Hematopoietic multipotent progenitor cell treated with erythropoietin and hydrocortisone succinate and interleukin-3 and kit ligand, for 15 days (in vitro differentiated cells): ENCODE measurements around the gene IQSEC2.

Experiments
- DNase-seq: peaks from one replicate; pipeline ENCODE4 v3.0.0-alpha.2; 2015; ENCODE audit warnings: low spot score

IQSEC2 gene

DNA sequence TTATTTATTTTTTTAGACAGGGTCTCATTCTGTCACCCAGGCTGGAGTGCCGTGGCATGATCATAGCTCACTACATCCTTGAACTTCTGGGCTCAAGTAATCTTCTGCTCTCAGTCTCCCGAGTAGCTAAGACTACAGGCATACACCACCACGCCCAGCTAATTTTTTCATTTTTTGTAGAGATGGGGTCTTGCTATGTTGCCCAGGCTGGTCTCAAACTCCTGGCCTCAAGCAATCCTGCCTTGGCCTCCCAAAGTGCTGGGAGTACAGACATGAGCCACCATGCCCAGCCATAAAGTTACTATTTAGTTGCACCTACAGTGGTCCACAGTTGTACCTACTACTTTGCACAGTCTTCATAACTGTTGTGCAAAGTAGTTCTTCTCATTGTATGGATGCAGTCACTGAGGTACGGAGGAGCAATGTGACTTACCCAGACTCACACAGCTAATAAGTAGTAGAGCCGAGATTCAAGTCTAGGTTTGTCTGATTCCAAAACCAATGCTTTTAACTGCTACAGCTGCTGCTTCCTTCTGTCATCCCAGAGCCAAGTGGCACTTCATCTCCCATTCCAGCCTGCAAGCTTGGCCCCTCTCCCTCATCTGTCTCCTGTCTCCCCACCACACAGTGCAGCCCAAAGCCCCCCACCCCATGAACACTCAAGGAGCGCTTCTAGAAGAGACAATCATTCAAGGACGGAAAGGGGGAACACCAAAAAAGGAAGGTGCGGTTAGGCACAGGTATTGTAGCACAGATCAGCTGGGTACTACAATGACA lies 24.0 kb upstream of the IQSEC2 start:
- no peak for DNase-seq

DNA sequence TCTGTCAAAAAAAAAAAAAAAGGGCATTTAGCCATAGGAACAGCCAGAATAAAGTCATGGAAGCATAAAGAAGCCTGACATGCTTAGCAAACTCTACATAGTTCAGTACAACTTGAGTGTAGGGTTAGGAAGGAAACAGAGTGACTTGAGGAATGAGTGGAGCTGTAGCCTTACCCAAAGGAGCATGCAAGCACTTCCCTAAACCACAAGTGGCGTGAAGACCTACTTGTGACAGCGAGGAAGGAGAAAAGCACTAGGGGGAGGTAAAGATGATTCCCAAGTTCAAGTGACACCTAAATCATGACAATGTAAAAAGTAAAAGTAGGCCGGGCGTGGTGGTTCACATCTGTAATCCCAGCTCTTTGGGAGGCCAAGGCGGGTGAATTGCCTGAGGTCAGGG lies 21.8 kb upstream of the IQSEC2 start:
- no peak for DNase-seq

DNA sequence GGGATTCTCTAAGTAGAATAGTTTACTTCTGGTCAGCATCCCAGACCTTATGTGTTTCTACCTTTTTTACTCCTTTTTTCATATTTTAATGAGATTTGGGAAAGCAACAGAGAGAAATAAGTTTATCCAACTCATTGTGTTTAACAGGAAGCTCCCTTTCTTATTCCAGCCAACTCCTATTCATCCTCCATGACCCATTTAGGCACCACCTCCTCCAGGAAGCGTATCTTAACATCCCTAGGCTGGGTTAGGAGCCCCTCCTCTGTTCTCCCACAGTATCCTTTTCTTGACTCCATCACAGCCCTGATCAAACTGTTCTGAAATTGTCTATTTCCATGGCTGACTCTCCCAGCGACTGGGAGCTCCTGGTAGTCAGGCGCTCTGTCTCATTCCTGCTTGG lies 18.8 kb upstream of the IQSEC2 start:
- no peak for DNase-seq

DNA sequence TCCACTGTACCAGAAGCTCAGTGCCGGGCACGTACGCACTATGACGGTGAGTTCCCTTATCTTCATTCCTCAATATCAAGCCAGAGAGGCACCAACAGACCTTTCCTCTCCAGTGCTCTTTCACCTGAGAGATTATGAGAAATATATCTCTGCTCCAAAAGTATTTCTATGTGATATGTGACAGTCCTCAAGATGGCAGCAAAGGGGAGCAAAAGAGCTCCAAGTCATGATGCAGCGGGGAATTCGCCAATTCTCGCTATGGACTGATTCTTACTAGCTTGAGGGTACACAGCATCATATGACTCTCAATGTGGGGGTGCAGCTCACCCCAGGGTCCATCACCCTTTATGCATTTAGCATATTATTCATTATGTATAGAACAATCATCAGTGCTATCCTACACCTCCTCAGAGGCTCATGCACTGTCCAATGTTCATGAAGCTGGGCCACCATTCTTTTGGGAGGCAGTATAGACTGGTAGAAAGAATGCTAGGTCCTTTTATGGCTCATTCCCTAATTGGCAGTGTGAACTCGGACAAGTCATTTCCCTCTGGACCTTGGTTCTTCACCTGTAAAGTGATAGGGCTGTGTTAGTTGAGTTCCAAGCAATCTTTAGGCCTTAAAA lies 12.8 kb upstream of the IQSEC2 start:
- DNase-seq = no peak

DNA sequence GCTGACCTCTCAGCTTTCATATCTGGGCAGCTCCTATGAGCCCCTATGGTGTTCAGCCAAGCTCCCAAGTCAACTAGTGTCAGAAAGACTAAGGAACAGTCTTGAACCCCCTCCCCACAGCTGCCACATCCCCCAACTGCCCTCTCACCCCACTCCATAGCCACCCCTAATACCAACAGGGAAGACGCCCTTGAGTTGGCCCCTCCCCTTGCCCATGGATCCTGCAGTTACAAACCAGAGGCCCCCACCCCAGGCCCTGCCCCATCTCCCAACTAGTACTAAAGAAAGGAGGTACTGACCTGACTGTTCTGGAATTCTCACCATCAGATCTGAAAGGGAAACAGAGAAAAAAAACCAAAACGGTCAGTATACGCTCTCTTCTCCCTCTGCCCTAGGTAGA lies 10.2 kb upstream of the IQSEC2 start:
- DNase-seq = no peak

DNA sequence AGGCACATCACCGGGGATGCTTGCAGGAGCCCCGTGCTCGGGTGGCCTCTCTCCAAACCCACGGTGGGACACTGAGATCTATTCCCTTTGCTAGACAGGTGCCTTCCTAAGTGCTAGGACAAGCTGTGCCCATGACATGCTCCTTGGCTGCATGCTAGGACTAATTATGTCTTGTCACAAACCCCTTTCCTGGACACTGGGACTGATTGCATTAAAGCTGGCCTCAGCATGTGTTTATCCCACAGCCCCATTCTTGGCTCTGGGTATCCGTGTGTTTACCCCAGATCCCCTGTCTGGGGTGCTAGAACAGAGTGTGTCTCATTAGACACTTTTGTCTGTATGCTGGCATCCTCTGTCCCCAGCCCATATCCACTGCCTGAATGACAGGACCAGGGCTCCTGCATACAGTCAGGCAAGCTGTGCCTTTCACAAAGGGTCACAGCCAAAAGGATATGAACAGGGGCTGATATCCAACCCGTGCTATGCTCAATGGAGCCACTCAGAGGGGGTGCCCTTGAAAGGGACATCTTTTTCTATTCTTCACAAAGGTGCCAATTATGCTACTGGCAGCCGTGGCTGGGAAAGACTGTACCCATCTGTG lies 9.2 kb upstream of the IQSEC2 start:
- DNase-seq = no peak

DNA sequence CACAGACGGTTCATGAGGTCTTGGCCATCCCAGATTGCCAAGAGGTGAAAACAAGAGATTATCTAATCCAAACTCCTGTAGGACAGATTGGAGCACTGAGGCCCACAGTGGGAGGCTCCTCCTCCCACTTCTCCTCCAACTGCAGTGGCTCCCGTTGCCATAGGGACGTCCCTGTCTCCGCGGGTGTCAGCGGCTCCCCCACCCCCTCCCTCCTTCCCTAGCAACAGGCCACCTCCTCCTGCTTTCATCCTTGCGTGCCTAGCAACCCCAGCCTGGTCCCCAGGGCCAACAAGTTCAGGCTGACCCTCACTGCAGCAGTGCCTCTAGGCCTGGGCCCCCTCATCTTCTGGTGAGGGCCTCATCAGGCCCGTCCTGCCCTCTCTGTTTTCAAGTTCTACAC lies 6.8 kb upstream of the IQSEC2 start:
- DNase-seq = no peak

DNA sequence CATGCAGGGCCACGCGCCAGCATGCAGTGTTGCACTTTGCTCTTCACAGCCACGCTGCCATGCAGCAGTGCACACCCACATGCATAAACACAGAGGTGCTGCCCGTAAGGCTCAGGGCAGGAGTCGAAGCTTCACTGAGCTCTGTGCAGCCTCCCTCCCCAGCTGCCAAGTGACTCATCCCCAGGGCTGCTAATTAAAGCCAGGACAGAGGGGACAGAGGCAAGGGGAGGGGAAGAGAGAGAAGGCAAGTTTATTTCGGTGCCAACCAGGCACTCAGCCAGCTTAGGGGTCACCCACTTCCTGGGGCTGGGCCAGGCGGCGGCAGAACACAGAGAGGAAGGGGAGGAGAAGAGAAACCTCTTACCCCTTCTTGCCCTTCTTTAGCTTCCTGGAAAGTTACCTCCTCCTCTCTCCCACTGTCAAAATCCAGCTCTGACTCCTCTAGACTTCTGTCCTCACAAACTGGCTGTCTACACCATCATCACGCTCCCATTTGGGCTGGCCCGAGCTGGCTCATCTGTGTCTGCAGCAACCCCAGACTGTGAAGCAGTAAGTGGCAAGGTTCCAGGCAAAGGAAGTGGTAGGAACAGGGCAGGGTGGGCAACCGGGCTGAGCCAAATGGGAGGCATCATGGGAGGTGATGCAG lies 6.2 kb upstream of the IQSEC2 start:
- DNase-seq = no peak

DNA sequence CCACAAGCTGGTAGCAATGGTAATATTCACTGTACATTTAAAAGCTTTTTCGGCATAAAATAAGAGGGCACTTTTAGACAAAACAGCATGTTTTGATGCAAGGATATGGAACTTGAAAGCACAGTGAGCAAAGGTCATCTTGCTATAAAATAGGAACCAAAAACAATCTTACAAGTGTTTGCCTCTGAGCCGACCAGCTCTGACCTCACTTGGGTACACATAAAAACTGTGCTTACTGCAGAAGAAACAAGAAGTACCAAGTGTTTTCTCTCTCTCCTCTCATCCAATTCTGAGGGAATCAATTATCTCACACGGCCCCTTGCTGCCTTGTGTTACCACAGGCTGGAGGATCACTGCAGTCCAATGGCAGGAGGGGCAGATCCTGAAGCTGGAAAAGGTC lies 4.8 kb upstream of the IQSEC2 start:
- no peak for DNase-seq

DNA sequence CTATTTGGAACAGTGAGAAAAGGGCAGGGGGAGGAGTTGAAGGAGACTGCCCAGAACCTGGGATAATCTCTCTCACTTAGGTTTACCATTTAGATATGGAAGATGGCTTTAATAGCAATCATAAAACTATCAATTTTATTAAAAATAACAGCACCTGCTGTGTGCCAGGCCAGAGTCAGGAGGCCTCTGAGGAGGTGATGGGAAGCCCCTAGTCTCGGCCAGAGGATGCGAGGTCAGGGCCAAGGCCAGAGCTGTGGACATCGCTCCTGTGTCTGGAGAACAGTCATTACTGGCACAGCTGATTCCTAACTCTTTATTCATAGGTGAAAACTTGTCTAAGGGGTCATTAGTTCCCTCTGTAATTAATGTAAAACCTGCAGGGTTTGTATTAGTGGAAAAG lies 4.2 kb upstream of the IQSEC2 start:
- DNase-seq = no peak

DNA sequence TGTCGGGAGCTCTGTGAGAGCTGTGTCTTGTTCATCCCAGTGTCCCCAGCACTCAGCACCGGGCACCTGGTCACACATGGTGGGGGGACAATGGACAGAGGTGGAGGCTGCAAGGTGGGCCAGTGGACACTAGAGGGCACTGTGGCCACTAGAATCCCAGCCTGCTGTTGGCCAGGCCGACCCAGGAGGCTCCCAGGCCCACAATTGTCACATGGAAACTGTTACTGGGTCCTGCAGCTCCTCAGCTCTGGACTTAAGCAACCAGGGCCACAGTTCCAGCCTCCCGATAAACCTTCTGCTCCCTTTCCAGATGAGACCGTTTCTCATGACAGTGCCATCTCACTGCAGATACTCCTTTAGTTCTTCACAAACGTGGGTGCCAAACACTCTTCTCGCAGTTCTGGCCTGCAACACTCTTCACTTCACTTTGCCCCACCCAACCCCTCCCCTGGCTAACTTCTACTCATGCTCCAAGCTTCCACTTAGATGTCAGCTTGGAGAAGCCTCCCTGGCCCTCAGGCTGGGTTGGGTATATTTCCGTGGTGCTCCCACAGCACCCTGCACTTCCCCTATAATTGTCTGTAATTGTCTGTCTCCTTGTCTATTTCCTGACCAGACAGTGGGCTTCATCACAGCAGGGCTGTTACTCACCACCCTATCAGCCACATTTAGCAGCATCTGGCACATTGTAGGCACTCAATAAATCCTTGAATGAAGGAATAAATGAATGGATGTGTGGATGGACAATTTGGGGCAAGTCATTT lies 3.5 kb upstream of the IQSEC2 start:
- DNase-seq = peak; percentile 36

DNA sequence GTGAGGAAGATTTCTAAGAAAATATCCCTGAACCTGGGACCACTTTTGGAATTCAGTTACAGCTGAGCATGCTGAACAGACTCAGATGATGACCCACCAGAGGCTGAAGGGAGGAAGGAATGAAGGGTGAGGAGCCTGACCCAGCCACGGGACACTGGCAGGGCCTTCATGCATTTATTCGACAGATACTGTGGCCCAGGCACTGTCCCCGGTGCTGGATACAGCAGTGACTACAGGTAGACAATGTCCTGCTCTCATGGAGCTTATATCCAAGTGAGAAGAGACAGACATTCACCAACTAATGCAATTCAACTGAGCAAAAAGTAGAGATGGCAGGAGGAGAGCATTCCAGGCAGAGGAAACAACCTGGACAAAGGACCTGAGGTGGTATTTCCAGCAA lies 2.2 kb upstream of the IQSEC2 start:
- DNase-seq = no peak

DNA sequence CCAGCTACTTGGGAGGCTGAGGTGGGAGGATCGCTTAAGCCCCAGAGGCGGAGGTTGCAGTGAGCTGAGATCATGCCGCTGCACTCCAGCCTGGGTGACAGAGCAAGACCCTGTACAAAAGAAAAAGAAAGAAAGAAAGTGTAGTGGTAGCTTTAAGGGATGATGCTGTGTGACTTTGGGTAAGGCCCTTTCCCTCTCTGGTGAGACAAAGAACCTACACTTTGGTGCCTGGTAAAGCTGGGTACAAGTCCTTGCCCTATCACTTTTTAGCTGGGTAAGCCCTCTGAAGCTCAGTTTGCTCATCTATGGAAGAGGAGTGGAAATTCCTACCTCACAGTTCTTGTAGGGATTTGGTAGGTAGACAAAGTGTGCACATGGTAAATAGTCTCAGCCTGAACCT lies 1.7 kb upstream of the IQSEC2 start:
- DNase-seq = no peak

DNA sequence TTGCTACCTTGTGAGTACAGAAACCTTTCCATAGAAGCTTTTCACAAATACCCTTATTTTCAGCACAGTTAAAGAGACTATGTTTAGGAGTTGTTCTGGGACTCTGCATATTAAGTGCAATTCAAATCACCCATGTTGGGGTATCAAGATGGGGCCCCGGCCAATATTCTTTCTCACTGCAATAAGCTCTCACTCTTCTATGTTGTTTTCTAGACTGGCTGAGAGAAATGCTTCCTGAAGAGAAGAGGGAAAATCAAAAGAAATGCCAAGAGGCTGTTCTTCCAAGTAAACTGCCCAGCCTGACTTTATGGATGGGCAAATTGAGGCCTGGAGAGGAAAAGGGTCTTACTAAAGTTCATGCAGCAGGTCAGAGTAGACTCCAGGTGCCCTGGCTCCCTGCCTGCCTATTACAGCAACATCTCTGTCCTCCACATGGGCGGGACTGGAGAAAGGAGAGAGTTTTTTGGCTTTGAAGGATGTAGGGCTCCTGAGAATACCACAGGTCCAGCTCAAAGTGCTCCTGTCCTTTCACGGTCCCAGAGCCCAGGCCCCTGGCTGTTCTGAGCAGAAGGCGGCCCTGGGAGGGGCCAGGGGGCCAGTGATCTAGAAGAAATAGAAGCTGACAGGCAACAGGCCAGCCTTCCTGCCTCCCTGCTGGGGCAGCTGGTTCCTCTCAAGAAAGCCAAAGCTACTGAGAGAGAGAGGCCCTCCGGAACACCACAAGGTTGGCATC lies 745 bp upstream of the IQSEC2 start:
- no peak for DNase-seq

DNA sequence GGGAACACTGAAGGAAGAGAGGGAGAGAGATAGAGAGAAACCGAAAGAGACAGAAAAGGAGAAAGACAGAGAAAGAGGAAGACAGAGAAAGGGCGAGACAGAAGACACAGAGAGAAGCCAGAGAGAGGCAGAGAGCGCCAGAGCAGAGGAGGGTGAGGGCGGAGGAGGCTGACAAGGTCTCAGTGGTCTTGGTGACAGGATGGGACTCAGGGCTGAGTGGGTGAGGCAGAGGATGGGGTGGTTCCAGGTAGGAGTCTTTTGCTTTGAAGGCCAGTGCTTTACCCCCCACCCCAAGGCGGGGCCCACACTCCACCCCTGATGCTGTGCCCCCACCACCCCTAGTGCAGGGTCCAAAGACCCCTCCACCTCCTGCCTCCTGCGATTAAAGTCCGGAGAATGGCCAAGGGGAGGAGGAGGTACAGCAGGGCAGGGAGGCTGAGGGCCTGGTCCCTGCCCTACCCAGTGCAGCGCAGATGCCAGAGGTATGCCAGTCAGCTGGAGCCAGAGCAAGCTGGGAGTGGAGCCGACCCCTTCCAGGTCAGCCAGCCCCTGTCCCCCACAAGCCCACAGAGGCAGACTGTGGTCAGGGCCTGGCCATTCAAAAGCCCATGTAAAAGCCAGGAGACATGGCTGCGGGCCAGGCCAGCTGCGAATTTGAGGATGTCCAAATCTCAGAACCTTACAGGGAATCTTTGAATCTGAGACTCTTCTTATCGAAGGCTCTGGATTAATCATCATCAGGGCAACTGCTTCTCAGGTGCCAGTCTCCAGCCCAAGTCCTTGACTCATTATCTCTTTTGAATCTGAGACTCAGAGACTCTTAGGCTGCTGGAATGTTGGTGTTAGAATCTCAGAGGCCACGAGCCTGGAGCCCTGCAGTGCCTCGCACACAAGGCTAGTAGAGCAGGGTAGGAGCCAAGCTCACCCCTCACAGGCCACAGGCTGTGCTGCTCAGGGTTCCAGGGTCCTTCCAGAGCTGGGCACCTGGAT lies 758 bp downstream of the IQSEC2 start:
- DNase-seq = no peak

DNA sequence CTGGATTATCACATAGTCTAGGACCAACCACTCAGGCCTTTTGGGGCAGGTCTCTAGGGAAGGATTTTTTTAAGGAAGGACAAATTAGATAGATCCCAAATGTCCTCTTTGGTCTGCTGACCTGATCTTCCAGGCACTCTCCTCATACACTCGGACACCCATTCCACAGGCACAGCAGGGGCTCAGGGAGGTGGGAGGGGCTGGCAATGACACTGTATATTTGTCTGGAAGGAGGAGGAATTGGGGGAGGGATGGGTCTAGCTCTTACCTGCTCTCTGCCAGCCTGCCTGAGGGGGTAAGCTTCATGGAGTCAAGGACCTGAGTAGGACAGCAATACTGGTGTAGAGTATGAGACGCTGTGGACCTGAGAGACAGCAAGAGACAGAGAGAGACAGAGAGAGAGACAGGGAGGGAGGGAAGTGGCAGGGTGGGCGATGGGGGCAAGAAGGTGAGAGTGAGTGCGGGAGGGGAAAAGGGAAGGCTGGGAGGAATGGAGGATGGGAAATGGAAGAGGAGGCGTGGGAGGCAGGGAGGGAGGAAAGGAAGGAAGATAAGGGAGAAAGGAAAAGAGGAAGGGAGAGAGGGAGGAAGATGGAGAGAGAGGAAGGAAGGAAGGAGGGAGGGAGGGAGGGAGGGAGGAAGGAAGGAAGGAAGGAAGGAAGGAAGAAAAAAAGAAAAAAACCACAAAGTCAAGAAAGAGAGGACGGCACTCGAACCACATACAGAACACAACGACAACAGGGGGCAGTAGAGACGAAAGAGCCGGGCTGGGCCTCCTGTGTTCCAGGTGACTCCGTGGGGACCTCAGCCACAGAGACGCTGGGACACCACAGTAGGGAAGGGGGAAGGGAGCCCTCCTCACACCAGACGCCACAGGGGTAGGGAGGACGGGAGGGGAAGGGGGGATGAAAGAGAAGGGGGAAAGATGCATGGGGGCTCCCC lies 1.8 kb downstream of the IQSEC2 start:
- DNase-seq = no peak

DNA sequence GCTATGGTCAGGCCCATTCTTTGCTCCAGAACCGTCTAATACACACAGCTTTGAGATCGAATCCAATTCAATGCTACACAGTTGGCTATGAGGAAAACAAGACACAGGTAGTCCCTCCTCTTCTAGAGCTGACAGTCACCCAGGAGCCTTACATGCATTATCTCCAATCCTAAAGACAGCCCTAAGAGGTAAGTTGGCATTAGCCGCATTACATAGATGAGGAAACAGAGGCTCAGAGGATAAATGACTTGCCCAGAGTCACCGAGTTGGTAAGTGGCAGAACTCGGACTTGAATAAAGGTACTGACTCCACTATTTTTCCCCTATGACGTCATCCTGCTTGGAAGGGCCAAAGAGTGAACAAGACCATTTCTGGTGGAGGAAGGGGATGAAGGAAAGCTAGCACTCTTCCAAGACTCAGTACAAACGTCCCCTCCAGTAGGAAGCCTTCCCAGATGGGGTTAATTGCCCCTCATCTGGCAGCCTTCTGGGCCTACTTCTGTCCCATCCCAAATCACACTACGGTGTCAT lies 8.5 kb downstream of the IQSEC2 start:
- DNase-seq = no peak

DNA sequence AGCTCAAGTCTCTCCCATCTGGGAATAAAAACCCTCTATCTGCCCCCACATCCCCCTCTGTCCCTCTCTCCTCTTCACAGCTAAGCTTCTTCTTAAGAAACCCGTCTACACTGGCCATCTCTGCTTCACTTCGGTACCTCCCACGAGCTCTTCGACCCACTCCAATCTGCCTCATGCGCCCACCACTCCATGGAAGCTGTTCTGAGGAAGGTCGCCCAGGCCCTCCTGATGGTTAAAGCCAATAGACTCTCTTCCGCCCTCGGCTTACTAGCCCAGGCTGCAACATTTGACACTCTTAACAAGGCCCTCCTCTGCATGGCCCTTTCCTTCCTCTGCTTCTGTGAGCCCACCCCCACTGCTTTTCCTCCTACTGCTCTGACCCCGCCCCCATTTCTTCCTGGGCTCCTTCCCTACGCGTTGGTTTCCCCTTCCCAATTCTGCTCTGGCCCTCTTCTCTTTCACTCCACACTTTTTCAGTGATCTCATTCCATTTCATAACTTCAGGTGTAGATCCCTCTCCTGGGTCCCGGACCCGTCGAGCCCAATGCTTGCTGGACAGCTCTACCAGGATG lies 11.8 kb downstream of the IQSEC2 start:
- no peak for DNase-seq

DNA sequence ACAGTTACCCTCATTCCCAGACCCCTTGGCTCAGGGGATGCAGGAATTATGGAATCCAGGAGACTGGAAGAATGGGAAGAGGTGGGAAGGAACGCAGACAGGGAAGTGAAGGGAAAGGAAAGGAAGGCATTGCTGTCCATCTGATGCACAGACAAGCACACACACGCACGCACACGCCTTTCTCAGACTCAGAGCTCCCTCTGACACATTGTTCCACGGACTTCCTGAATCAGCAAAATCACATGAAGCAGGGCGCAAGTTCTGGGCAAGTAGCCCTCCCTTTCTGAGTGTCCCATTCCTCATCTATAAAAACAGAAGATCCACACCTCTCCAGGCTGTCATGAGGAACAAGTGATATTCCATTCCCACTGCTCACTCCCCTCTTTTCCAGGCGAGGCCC lies 13.2 kb downstream of the IQSEC2 start:
- DNase-seq = no peak
